BE2C (cell line): ENCODE results near the gene CFHR5.

Source experiments
- DNase-seq: peaks from one replicate; pipeline ENCODE4 v3.0.0-alpha.2; 2020
- H3K27me3 ChIP-seq: fragments of 250-450 bp; sonication (Bioruptor Pico); 2 replicates; pipeline ENCODE4 v1.5.1; 2020; ENCODE audit warnings: mild to moderate bottlenecking
- H3K36me3 ChIP-seq: fragments of 250-450 bp; sonication (Bioruptor Pico); 2 replicates; pipeline ENCODE4 v1.5.1; 2020; ENCODE audit warnings: mild to moderate bottlenecking
- H3K4me1 ChIP-seq: fragments of 250-450 bp; sonication (Bioruptor Pico); 2 replicates; pipeline ENCODE4 v1.5.1; 2020
- H3K4me3 ChIP-seq: 2 replicates; pipeline ENCODE4 v1.5.1; 2011; ENCODE audit warnings: low read depth, low read length
- H3K9me3 ChIP-seq: fragments of 250-450 bp; sonication (Bioruptor Pico); 2 replicates; pipeline ENCODE4 v1.5.1; 2020
- CTCF ChIP-seq: IDR thresholded peaks from 2 replicates; pipeline ENCODE4 v1.5.1; 2012; ENCODE audit warnings: mild to moderate bottlenecking, low read depth, low read length

The CFHR5 gene

GRCh38 chr1:197013234-197013633 lies 35.9 kb downstream of the CFHR5 start:
- no peak for TF ChIP-seq CTCF
- DNase-seq, result no peak
- H3K27me3 ChIP-seq, result no peaks in the 10 kb centered on the region
- H3K4me1 ChIP-seq, result no peaks in the 10 kb centered on the region
- no peak overlapping the region for H3K4me3 ChIP-seq
- no peaks in the 10 kb centered on the region; the same call in none of the 2 replicates for H3K9me3 ChIP-seq
- H3K36me3 ChIP-seq, result no peaks in the 10 kb centered on the region

- Histone ChIP-seq H3K9me3 (no peaks in the 10 kb centered on the region; the same call in none of the 2 replicates), H3K4me3 (no peak overlapping the region), H3K4me1 (no peaks in the 10 kb centered on the region), H3K36me3 (no peaks in the 10 kb centered on the region), H3K27me3 (no peaks in the 10 kb centered on the region)
- DNase-seq, result no peak
- no peak for TF ChIP-seq CTCF
Observed at GRCh38 chr1:197016751-197017150, 39.4 kb downstream of the CFHR5 start.

- peak overlapping the region; percentile 44 for H3K4me3 ChIP-seq
- H3K36me3 ChIP-seq, result no peaks in the 10 kb centered on the region
- H3K4me1 ChIP-seq, result no peaks in the 10 kb centered on the region
- no peaks in the 10 kb centered on the region; the same call in 1 of the 2 replicates for H3K9me3 ChIP-seq
- no peaks in the 10 kb centered on the region for H3K27me3 ChIP-seq
- peak; percentile 70 for DNase-seq
- no peak for TF ChIP-seq CTCF
Observed at GRCh38 chr1:197017558-197018146, 40.3 kb downstream of the CFHR5 start.

- no peaks in the 10 kb centered on the region for H3K27me3 ChIP-seq
- no peak for DNase-seq
- H3K4me3 ChIP-seq, result no peak overlapping the region
- no peaks in the 10 kb centered on the region; the same call in 1 of the 2 replicates for H3K9me3 ChIP-seq
- TF ChIP-seq CTCF, result no peak
- no peaks in the 10 kb centered on the region for H3K4me1 ChIP-seq
- no peaks in the 10 kb centered on the region for H3K36me3 ChIP-seq
Observed at GRCh38 chr1:197021716-197022115, 44.4 kb downstream of the CFHR5 start.

- DNase-seq, result no peak
- H3K4me1 ChIP-seq, result no peaks in the 10 kb centered on the region
- H3K9me3 ChIP-seq, result no peaks in the 10 kb centered on the region; the same call in 1 of the 2 replicates
- H3K27me3 ChIP-seq, result no peaks in the 10 kb centered on the region
- H3K4me3 ChIP-seq, result no peak overlapping the region
- H3K36me3 ChIP-seq, result no peaks in the 10 kb centered on the region
- TF ChIP-seq CTCF, result no peak
Observed at GRCh38 chr1:197024460-197024859, 47.1 kb downstream of the CFHR5 start.

GRCh38 chr1:197027359-197027758 lies 50.0 kb downstream of the CFHR5 start:
- H3K4me1 ChIP-seq, result no peaks in the 10 kb centered on the region
- no peak overlapping the region for H3K4me3 ChIP-seq
- no peaks in the 10 kb centered on the region; the same call in 1 of the 2 replicates for H3K9me3 ChIP-seq
- DNase-seq, result no peak
- H3K27me3 ChIP-seq, result no peaks in the 10 kb centered on the region
- no peaks in the 10 kb centered on the region for H3K36me3 ChIP-seq
- no peak for TF ChIP-seq CTCF
